ENCODE data around the gene VPS37D.
"Not testable (repeated sequence)": the region's sequence is repeated elsewhere in the genome, so short reads cannot be mapped to it uniquely, and the experiment has no call there.

The VPS37D gene

GRCh38 chr7:73712773-73713172 lies 45.1 kb downstream of the VPS37D start:
- TF ChIP-seq ZFX (IDR thresholded peaks at IDR 0.05), result no peak
- TF ChIP-seq CTCF (conservative IDR thresholded peaks at IDR 0.05), result no peak

DNA sequence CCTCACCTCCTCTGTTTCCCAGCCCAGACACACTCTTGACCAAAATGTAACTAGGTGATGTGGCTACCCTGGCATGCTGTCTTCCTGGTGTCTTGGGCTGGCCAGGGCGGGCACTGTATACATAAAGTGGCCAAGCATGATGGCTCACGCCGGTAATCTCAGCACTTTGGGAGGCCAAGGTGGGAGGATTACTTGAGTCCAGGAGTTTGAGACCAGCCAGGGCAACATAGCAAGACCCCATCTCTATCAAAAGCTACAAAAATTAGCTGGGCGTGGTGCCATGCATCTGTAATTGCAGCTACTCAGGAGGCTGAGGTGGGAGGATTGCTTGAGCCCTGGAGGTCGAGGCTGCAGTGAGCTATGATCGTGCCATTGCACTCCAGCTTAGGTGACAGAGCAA lies 45.7 kb downstream of the VPS37D start:
- not testable (repeated sequence) for H3K27ac ChIP-seq

More at GRCh38 chr7:73712773-73713172, 45.1 kb downstream of the VPS37D start:
- no peak overlapping the region for H3K27ac ChIP-seq

- peak overlapping the region; percentile 52 for H3K27ac ChIP-seq
- TF ChIP-seq ZFX (IDR thresholded peaks at IDR 0.05) (no peak), CTCF (conservative IDR thresholded peaks at IDR 0.05) (no peak)
Measured at GRCh38 chr7:73715648-73716317, 48.2 kb downstream of the VPS37D start.

DNA sequence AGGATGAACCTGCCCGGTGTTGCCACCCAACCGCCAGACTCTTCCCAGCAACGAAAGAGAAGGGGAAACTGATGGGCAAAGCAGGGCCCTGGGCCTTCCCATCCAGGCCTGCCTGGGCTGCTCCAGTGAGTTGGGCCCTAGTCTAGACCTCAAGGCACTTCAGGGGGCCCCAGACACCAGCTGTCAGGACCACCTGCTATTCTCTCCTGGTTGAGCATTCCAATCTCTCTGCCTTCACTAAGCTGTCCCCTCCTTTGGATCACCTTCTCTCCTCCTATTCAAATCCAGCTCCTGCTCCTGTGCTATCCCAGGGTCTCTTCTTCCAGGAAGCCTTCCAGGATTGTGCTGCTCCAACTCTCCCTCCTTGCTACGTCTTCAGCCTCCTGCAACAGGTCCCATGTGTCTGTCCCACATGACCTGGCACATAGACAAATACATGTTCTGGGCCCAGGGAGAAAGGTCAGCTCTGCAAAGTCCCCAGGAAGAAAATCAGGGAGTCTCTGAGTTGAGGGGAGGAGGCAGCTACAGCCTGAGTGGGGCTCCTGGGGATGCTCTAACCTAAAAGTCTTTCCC lies 48.8 kb downstream of the VPS37D start:
- H3K27ac ChIP-seq, result peak overlapping the region; percentile 52
- TF ChIP-seq ZFX (IDR thresholded peaks at IDR 0.05) (no peak), CTCF (conservative IDR thresholded peaks at IDR 0.05) (no peak)

GRCh38 chr7:73717025-73717807 lies 49.6 kb downstream of the VPS37D start:
- TF ChIP-seq ZFX (IDR thresholded peaks at IDR 0.05), result no peak
- no peak overlapping the region for H3K27ac ChIP-seq

DNA sequence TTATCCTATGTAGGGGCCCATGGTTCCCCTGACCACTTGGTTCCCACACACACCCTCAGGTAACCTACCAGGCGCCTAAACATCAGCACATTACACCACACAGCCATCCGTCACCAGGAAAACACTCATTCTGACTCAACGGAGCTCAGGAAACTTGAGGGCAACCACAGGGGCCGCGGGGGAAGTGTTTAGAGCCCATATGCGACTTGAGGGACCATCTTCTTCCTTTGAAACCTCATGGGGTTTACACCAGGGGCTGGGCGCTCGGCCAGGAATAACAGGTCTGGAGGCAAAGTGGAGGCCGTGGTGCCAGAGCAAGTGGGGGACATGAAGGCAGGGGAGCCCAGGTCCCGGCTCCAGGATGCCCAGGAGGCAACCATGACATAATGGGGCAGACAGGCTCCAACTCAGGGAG lies 50.4 kb downstream of the VPS37D start:
- H3K27ac ChIP-seq, result no peak overlapping the region

GRCh38 chr7:73718438-73718881 lies 50.8 kb downstream of the VPS37D start:
- TF ChIP-seq ZFX (IDR thresholded peaks at IDR 0.05) (no peak), CTCF (conservative IDR thresholded peaks at IDR 0.05) (no peak)
- H3K27ac ChIP-seq, result peak overlapping the region; percentile 71; the same call in 1 of the 2 replicates

More for the DNA sequence above, 50.4 kb downstream of the VPS37D start:
- TF ChIP-seq CTCF (conservative IDR thresholded peaks at IDR 0.05) (no peak), ZFX (IDR thresholded peaks at IDR 0.05) (no peak)
